GM12873 (cell line): ENCODE results near the gene LIN7A.

Source experiments
- TF ChIP-seq, protein P1 (sequence below): IDR thresholded peaks from 2 replicates; pipeline ENCODE4 v1.5.1; 2012; ENCODE audit warnings: low read depth, mild to moderate bottlenecking, moderate library complexity, low read length, control low read depth; ENCODE audit not compliant: insufficient read depth; ENCODE audit errors: missing control alignments

LIN7A gene

GRCh38 chr12:80811957-80812708 is 125.6 kb downstream of the LIN7A start:
- TF ChIP-seq, protein P1, sequence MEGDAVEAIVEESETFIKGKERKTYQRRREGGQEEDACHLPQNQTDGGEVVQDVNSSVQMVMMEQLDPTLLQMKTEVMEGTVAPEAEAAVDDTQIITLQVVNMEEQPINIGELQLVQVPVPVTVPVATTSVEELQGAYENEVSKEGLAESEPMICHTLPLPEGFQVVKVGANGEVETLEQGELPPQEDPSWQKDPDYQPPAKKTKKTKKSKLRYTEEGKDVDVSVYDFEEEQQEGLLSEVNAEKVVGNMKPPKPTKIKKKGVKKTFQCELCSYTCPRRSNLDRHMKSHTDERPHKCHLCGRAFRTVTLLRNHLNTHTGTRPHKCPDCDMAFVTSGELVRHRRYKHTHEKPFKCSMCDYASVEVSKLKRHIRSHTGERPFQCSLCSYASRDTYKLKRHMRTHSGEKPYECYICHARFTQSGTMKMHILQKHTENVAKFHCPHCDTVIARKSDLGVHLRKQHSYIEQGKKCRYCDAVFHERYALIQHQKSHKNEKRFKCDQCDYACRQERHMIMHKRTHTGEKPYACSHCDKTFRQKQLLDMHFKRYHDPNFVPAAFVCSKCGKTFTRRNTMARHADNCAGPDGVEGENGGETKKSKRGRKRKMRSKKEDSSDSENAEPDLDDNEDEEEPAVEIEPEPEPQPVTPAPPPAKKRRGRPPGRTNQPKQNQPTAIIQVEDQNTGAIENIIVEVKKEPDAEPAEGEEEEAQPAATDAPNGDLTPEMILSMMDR: no peak

DNA sequence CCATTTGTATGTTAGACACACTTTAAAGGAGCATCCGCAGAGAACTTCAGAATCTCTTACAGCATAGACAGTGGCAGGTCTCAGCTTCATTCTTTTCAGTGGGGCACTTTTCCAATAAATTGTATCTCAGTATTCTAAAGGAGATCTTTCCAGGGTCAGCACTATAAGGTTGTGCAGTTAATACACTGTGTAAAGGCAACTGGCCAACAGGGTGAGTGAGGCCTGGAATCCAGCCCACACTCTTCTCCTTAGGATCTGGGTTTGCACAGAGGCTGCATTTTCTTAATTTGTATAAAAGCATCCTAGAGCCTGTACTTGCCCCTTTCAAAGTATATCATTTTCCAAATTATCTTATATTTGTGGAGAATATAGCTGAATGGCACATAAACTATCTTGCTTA is 126.9 kb downstream of the LIN7A start:
- TF ChIP-seq, protein P1: no peak

DNA sequence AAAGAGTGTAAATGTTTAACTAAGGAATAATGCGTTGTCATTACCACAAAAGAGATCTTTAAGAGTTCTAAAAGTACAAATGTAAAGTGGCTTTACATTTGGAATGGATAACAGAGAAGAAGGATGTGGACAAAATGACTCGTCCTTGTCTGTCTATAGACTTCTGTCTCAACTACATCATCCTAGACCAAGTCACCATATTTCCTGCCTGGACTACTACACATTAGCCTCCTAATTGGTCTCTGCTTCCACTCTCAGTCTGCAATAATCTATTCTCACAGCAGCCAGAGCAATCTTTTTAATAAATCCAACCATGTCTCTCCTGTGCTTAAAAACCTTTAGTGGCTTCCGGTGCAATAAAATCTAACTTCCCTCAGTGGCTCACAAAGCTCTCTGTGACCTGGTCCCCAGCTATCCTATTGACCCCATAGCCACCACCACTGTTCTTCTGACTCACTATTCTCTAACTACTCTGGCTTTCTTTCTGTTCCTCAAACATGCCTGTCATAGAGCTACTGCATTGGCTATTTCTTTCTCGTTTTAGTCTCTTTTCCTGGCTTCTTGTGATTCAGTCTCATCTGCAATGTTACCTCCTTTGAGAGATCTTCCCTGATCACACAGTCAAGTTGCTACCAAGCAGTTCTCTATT is 130.0 kb downstream of the LIN7A start:
- TF ChIP-seq, protein P1: no peak

GRCh38 chr12:80805106-80805505 is 132.6 kb downstream of the LIN7A start:
- TF ChIP-seq, protein P1: no peak

DNA sequence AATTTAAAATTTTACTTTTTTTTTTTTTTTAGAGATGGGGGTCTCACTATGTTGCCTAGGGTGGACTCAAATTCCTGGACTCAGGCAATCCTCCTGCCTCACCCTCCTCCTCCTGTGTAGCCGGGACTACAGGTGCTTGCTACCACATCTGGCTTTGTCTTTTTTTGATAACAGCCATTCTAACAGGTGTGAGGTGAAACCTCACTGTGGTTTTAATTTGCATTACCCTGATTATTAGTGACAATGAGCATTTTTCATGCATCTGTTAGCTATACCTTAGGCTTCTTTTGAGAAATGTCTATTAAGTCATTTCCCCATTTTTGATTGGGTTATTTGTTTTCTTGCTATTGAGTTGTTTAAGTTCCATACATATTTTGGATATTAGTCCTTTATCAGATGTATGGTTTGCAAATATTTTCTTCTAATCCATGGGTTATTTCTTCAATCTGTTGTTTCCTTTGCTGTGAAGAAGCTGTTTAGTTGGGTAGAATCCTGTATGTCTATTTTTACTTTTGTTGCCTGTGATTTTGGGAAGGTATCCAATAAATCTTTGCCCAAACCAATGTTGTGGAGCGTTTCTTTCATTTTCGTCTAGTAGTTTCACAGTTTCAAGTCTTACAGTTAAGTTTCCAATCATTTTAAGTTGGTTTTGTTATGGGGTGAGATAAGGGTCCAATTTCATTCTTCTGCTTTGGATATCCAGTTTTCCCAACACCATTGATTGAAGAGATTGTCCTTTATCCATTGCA is 134.9 kb downstream of the LIN7A start:
- TF ChIP-seq, protein P1: no peak

DNA sequence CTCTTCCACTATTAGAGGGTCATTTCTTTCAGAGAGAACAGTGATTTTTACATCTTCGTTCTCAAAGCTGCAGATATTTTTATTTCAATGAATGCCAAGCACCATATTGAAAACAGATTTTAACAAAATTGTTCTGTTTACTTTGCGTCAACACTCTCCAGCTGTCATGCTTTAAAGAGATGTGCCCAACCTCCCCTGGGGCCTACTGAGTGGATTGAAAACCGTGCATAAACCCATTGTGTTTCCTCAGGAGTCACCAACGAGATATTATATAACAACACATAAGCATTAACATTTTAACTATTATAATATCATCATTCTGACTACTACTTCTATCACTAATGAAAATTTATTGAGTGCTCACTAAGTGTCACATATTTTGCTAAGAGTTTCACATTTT is 139.5 kb downstream of the LIN7A start:
- TF ChIP-seq, protein P1: no peak

GRCh38 chr12:80794551-80794950 is 143.2 kb downstream of the LIN7A start:
- TF ChIP-seq, protein P1: no peak
